HG03378 (cell line): ENCODE data around the gene HEXD.
"Not testable (repeated sequence)": the region's sequence is repeated elsewhere in the genome, so short reads cannot be mapped to it uniquely, and the experiment has no call there.

Source experiments
- ATAC-seq: cut with Tn5 transposase; IDR thresholded peaks from one replicate; pipeline ENCODE4 v1.9.1; 2021; ENCODE audit warnings: mild to moderate bottlenecking, moderate library complexity; ENCODE audit not compliant: unreplicated experiment

Gene HEXD

GRCh38 chr17:82396601-82397435 lies 21.3 kb upstream of the HEXD start:
- ATAC-seq, result no peak

- no peak for ATAC-seq
These were observed 20.5 kb upstream of the HEXD start for GRCh38 chr17:82397449-82398335.

GRCh38 chr17:82399041-82399441 lies 19.1 kb upstream of the HEXD start:
- ATAC-seq, result no peak

- ATAC-seq, result no peak
These were observed 18.5 kb upstream of the HEXD start for GRCh38 chr17:82399601-82400101.

- ATAC-seq, result no peak
These were observed 17.9 kb upstream of the HEXD start for GRCh38 chr17:82400206-82400605.

GRCh38 chr17:82400830-82401229 lies 17.3 kb upstream of the HEXD start:
- ATAC-seq, result no peak

- peak; percentile 58 for ATAC-seq
These were observed 15.3 kb upstream of the HEXD start for GRCh38 chr17:82402865-82403264.

- no peak for ATAC-seq
These were observed 14.2 kb upstream of the HEXD start for GRCh38 chr17:82403662-82404660.

GRCh38 chr17:82405051-82405450 lies 13.1 kb upstream of the HEXD start:
- no peak for ATAC-seq

GRCh38 chr17:82406131-82406671 lies 11.9 kb upstream of the HEXD start:
- no peak for ATAC-seq

- no peak for ATAC-seq
These were observed 10.9 kb upstream of the HEXD start for GRCh38 chr17:82407255-82407654.

- no peak for ATAC-seq
These were observed 9.7 kb upstream of the HEXD start for GRCh38 chr17:82408288-82408937.

- ATAC-seq, result no peak
These were observed 9.2 kb upstream of the HEXD start for GRCh38 chr17:82408938-82409318.

- no peak for ATAC-seq
These were observed 8.0 kb upstream of the HEXD start for GRCh38 chr17:82410014-82410716.

GRCh38 chr17:82411396-82412053 lies 6.6 kb upstream of the HEXD start:
- ATAC-seq, result no peak

- not testable (repeated sequence) for ATAC-seq
These were observed 6.1 kb upstream of the HEXD start for GRCh38 chr17:82412081-82412480.

GRCh38 chr17:82412535-82413520 lies 5.3 kb upstream of the HEXD start:
- ATAC-seq, result no peak
